KBM-7 (cell line): ENCODE data around the gene MAN1A2.

Experiments used
- DNase-seq: peaks from one replicate; pipeline ENCODE4 v3.0.0-alpha.2; 2015
- in situ Hi-C: fragments of 300-500 bp; cut with MboI; formaldehyde crosslinking; loops from 2 replicates; pipeline ENCODE4 v1.14.3; 2020; ENCODE audit warnings: low sequenced_read_pairs, low pct_unique_long_range_greater_than_20kb, mixed read lengths

MAN1A2 gene

DNA sequence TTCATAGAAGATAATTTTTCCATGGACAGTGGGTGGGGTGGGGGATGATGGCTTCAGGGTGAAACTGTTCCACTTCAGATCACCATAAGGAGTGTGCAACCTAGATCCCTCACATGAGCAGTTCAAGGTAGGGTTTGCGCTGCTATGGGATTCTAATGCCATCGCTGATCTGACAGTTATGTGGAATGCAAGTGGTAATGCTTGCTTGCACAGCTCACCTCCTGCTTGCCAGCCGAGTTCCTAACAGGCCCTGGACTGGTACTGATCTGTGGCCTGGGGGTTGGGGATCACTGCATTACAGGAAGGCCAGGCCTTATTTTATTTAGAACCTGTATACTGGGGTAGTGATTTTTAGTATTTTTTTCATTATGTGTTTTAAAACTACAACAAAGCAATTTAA is 22.0 kb downstream of the MAN1A2 start:
- in situ Hi-C loops: no loop called here
- DNase-seq: no peak

GRCh38 chr1:117389779-117390178 is 22.5 kb downstream of the MAN1A2 start:
- no peak for DNase-seq
- in situ Hi-C loops: no loop called here

- DNase-seq: no peak
Observed at GRCh38 chr1:117392771-117393170, 25.5 kb downstream of the MAN1A2 start.

GRCh38 chr1:117396074-117396473 is 28.8 kb downstream of the MAN1A2 start:
- in situ Hi-C loops: no loop called here
- DNase-seq: no peak

More at GRCh38 chr1:117392771-117393170, 25.5 kb downstream of the MAN1A2 start:
- in situ Hi-C loops: no loop called here

- in situ Hi-C loops: no loop called here
- DNase-seq: no peak
Observed at GRCh38 chr1:117396636-117397035, 29.4 kb downstream of the MAN1A2 start.

GRCh38 chr1:117398957-117399356 is 31.7 kb downstream of the MAN1A2 start:
- in situ Hi-C loops: no loop called here

DNA sequence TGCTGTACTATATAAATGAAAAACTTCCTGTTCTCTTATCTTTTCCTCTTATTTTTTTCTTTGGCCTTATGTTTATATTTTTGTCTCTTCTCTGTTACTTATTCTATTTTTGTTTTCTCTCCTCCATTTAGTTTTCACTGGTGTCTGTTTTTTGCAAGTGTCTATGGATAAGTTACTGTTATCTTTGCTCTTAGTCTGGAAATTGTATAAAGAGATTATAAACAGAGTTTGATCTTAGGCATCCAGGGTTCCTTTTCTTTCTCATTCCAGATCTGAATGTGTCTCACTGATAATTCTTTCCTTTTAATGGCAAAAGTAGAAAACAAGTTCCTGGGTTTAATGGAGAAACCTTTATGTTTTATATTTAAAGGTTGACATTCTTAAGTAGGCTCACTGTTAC is 34.5 kb downstream of the MAN1A2 start:
- no peak for DNase-seq
- in situ Hi-C loops: no loop called here

More at GRCh38 chr1:117398957-117399356, 31.7 kb downstream of the MAN1A2 start:
- DNase-seq: no peak

DNA sequence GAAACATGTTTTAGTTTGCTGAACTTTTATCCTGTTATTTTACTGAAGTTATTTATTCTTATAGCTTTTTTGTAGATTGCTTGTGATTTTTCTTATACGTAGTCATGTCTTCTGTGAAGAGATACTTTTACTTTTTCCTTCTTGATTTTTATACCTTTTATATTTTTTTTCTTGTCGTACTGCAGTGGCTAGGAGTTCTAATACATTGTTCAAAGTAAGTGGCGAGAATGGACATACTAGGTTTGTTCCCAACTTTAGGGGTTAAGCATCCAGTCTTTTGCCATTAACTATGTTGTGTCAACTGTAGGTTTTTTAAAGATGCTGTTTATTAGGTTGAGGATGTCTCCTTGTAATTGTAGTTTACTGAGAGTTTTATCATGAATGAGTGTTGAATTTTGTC is 36.3 kb downstream of the MAN1A2 start:
- in situ Hi-C loops: no loop called here
- DNase-seq: no peak

DNA sequence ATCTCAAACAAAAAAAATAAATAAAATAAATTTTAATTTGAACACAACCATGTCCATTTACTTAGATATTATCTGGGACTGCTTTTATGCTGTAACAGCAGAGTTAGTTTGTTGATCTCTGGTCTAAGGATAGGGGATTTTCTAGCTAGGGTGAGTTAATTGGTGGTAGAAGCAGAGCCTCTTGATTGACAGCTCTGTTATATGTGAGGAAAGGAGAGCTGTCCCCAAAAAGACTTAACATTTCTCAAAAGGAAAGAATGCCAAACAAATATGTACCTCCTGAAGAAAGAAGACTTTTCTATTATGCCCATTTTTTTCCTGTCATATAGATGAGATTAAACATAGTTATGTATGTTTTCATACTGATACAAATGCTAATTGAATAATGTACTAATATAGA is 37.8 kb downstream of the MAN1A2 start:
- in situ Hi-C loops: no loop called here

GRCh38 chr1:117412472-117412871 is 45.2 kb downstream of the MAN1A2 start:
- in situ Hi-C loops: no loop called here
- DNase-seq: no peak

More for the DNA sequence above, 37.8 kb downstream of the MAN1A2 start:
- DNase-seq: no peak

GRCh38 chr1:117413412-117413811 is 46.2 kb downstream of the MAN1A2 start:
- no peak for DNase-seq
- in situ Hi-C loops: no loop called here

- DNase-seq: no peak
- in situ Hi-C loops: no loop called here
Observed at GRCh38 chr1:117414943-117415342, 47.7 kb downstream of the MAN1A2 start.

DNA sequence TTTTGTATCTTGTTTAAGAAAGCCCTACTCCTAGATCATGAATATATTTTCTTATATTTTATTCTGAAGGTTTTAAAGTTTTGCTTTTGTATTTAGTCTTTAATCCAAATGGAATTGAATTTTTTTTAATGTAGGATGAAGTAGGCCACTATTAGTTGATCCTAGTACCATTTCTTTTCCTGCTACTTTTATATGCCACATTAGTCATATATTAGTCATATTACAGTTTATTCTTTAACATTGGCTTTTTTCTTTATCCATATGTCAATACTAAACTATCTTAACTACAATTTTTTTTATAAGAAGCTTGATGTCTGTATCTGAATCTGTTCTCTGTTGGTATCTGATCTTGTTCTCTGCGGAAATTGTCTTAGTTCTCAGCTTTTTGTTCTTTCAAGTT is 48.8 kb downstream of the MAN1A2 start:
- in situ Hi-C loops: no loop called here
- DNase-seq: no peak

GRCh38 chr1:117416546-117417125 is 49.4 kb downstream of the MAN1A2 start:
- DNase-seq: no peak
- in situ Hi-C loops: no loop called here

GRCh38 chr1:117425050-117425734 is 57.9 kb downstream of the MAN1A2 start:
- in situ Hi-C loops: no loop called here
- DNase-seq: no peak

DNA sequence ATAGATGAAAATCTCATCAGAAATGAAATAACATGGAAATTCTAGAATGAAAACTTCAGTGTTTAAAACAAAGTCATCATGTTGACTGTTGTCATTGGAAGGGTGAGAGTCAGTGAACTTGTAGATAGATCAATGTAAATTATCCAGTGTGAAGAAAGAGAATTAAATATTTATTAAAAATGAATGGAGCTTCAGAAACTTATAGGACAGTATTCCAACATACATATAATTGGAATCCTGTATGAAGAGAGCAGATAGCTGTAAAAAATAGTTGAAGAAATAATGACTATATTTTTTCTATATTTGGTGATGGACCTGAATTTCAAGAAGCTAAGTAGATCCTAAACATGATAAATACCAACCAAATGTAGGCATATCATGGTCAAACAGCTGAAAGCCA is 60.0 kb downstream of the MAN1A2 start:
- DNase-seq: no peak
- in situ Hi-C loops: no loop called here

GRCh38 chr1:117433943-117434342 is 66.7 kb downstream of the MAN1A2 start:
- in situ Hi-C loops: no loop called here

DNA sequence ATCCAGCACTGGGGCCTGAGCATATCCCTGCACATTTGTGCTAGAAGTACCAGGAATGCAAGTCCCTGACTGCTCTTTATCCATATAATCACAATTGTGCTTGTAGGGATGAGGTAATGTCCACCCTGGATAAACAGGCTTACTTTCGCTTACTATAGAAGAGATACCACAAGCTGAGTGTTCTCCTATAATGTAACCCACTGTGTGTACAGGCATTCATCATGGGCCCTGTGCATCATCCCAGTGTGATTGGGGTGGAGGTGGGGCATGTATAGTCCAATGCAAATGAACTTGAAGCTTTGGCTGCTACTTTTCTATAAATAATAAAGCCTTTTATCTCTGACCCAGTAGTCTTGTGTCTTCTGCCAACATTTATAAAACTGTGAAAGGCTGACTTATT is 69.3 kb downstream of the MAN1A2 start:
- in situ Hi-C loops: no loop called here
- no peak for DNase-seq

More at GRCh38 chr1:117433943-117434342, 66.7 kb downstream of the MAN1A2 start:
- no peak for DNase-seq

- in situ Hi-C loops: no loop called here
- DNase-seq: no peak
Observed at GRCh38 chr1:117447661-117448060, 80.4 kb downstream of the MAN1A2 start.

- no peak for DNase-seq
- in situ Hi-C loops: loop anchor here (25.0 kb wide), 1 partner anchor 315 kb away; no protein-coding TSS in a partner anchor
Observed at GRCh38 chr1:117452216-117452615, 85.0 kb downstream of the MAN1A2 start.

- DNase-seq: no peak
Observed at GRCh38 chr1:117453958-117454357, 86.7 kb downstream of the MAN1A2 start.

More at GRCh38 chr1:117453958-117454357, 86.7 kb downstream of the MAN1A2 start:
- in situ Hi-C loops: loop anchor here (25.0 kb wide), 1 partner anchor 317 kb away; no protein-coding TSS in a partner anchor
